Activated CD8-positive, alpha-beta memory T cell treated with anti-CD3 and anti-CD28 coated beads, Interleukin-2, amount 50 U/mL, for 4 hours (primary cell): ENCODE measurements around the gene CFAP44.
"Not testable (repeated sequence)": the region's sequence is repeated elsewhere in the genome, so short reads cannot be mapped to it uniquely, and the experiment has no call there.

ENCODE experiments used
- DNase-seq: peaks from one replicate; pipeline ENCODE4 v3.0.0-alpha.2; 2020

Gene CFAP44, protein sequence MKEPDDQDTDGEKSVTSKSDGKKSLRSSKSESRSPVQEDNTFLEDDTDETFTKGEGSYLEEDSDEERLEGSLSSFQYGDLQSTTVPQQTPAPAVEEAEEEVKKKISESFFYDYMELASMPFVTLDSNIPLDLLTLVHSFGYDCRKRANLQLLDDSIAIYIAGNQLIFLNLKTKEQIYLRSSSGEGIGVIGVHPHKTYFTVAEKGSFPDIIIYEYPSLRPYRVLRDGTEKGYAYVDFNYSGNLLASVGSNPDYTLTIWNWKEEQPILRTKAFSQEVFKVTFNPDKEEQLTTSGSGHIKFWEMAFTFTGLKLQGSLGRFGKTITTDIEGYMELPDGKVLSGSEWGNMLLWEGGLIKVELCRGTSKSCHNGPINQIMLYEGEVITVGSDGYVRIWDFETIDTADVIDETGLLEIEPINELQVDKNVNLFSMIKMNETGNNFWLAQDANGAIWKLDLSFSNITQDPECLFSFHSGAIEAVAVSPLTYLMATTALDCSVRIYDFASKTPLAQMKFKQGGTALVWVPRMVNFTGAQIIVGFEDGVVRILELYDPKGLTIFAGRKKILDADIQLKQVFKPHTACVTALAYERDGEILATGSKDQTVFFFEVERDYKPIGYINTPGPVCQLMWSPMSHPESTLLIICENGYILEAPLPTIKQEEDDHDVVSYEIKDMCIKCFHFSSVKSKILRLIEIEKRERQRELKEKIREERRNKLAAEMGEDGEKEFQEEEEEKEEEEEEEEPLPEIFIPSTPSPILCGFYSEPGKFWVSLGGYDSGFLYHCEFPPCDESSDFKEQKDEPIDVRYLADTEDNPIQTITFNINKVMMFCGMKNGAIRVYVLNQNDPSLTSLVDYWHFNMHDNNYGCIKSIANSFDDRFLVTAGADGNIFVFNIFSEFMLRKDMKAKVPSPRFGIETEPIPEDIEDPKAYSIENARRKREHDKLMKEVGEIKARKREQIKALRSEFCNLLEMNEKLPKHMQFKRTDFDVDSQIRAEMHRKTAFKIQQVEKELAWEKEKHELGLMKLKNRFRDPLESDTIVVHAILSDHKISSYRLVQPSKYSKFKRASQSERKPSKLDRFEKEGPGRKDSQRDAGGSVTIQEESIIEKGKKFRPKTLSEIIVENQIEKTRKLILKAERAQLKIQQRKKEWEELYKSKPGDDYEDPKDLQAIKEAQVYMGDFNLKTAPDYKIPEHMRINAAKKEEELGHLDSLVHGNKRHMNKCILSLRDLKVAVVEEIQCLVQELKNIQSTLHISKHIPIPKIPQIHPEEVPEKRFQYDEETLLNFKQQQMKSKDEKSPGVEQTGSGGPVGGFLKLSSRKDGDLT (N-terminal part only)

DNA sequence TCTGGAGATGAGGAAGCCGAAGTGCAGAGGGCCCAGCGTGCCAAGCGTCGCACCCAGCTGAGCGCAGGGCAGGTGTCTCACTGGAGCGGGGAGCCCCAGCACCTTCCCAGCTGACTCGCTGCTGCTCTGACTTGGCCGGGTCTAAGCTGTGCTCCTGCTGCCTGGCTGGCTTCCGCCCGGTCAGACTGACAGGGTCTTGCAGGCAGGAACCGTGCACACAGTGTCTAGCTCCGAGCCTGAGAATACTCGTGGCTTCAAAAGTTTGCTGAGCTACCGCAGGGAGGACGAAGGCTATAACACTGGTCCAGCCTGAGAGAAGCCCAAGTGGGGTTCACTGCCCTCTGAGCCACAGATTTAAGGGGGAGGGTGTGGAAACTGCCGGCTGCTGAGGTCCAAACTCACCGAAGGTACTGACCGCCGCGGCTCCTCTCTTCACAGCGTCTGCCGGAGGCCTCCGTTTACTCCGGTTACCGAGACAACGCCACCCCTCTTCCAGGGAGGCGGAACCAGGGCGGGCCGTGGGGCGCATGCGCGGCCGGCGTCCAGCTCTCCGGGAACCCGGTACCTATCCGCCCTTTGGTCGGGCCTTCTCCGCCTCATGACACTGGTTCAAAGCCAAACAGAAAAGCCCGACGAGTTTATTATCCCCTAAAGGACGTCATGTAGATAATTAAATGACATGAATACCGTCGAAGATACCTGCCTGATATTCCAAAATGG, at the start of gene CFAP44:
CFAP44 (minus strand) TSS at position 443 of the 720 bp plus-strand sequence. CDS start 7,829 bp downstream, outside the sequence.
- DNase-seq, result peak; percentile 61

DNA sequence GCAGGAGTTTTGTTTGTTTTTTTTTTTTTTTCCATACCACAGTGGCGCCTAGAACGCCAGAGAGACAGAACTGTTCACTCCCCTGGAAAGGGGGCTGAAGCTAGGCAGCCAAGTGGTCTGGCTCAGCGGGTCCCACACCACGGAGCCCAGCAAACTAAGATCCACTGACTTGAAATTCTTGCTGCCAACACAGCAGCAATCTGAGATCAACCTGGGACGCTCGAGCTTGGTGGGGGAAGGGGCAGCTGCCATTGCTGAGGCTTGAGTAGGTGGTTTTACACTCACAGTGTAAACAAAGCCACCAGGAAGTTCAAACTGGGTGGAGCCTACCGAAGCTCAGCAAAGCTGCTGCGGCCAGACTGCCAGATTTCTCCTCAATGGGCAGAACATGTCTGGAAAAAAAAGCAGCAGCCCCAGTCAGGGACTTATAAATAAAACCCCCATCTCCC, 43.9 kb upstream of the CFAP44 start:
- peak; percentile 16 for DNase-seq

- no peak for DNase-seq
Observed at GRCh38 chr3:113468539-113468938, 27.2 kb upstream of the CFAP44 start.

DNA sequence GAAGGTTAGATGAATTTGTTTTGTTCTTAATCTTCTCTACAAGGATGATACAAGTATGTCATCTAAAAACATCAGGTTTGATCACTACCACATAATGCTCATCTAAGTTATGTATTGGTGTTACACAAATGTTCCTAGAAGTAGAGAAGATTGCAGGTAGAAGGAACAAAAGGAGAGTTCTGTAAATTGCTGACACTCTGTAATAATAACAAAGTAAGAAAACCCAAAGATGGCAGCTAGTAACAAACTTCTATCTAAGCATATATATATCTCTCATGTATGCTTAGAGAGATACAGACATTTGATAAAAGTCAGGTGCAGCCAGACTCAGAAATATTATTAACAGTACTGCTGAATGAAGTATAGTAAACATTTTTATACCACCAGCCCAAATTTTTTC, 20.2 kb upstream of the CFAP44 start:
- DNase-seq, result no peak

DNA sequence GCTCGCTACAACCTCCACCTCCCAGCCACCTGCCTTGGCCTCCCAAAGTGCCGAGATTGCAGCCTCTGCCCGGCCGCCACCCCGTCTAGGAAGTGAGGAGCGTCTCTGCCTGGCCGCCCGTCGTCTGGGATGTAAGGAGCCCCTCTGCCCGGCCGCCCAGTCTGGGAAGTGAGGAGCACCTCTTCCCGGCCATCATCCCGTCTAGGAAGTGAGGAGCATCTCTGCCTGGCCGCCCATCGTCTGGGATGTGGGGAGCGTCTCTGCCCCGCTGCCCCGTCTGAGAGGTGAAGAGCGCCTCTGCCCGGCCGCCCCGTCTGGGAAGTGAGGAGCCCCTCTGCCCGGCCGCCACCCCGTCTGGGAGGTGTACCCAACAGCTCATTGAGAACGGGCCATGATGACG, 17.3 kb upstream of the CFAP44 start:
- DNase-seq, result not testable (repeated sequence)

- DNase-seq, result no peak
Observed at GRCh38 chr3:113455446-113455845, 14.2 kb upstream of the CFAP44 start.

GRCh38 chr3:113454630-113455029, 13.3 kb upstream of the CFAP44 start:
- DNase-seq, result no peak

DNA sequence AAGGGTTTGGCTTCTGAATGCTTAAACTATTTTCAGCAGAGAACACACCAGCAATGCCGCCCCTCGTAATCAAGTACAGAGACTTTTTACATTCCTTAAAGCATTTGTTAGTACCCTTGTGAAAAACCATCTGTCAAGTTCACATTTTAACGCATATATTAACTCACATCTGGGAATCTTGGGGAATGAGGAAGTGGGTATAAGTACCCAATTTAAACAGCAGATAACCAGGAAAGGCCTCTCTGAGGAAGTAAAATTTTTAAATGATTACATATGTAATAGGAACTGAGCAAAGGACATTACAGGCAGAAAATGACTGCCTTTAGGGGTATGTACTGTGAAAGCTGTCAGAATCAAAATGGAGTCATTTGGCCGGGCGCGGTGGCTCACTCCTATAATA, 12.8 kb upstream of the CFAP44 start:
- no peak for DNase-seq

DNA sequence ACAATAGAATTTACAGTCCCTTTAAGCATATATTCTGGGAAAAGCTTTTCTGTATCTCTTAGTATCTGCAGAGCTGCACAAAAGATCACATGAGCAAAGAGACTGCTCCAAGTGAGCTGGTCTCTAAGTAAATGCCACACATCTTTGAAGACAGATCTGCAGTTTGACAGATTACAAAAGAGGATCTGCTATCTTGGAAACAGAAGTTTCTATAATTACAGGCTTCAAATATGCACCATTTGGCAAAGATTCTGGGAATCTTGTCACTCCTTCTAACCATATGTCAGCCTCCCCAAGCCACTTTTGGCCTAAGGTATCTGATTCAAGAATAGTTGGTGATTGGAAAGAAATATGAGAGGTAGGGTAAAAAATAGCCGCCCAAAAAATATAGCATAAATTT, 9.6 kb upstream of the CFAP44 start:
- no peak for DNase-seq

DNA sequence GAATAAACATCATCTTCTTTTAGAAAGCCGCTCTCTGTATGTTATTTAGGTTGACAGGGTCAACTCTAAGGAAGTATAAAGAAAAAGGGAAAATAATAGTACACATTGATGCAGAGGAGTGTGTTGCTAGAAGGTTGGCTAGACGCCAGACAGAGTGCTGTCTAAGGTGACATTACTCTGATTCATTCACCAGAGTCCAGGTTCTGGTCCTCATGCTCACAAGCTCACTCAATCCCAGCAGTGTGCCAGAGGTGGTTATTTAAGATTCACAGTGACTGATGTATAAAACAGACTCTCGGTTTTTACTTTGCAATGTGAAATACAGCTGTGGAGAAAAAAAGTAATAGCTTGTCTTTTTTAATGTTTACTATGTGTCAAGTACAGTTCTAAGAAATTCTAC, 1.7 kb downstream of the CFAP44 start:
- no peak for DNase-seq

DNA sequence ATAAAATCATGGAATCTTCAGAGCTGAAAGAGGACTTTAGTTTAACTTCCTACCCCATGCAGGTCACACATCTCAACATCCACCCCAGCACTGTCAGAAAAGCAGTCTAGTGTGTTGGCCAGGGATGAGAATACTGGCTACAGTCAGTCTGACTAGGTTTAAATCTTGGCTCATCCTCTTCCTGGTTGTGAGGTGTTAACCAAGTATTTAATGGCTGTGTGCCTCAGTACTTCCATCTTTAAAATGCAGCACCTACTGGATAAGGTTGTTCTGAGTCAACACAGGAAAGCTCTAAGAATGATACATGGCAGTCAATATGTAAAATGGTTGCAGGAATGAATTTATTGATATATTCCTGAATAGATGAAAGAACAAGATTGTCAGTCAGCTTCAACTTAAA, 3.1 kb downstream of the CFAP44 start:
- DNase-seq, result no peak

- DNase-seq, result no peak
Observed at GRCh38 chr3:113437411-113437810, 3.9 kb downstream of the CFAP44 start.

DNA sequence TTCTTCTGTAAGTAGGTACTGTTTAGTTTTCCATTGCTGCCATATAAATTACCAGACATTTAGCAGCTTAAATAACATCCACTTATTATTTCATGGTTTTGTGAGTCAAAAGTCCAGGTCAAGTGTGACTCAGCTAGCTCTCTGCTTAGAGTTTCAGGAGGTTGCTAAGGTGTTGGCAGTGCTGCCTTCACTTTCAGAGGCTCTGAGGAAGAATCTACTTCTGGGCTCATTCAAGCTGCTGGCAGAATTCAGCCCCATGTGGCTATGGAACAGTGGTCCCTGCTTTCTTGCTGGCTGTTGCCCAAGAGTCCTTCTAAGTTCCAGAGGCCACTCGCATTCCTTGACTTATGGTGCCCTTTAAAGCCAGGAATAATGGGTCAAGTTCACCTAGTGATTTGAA, 4.5 kb downstream of the CFAP44 start:
- DNase-seq, result no peak

DNA sequence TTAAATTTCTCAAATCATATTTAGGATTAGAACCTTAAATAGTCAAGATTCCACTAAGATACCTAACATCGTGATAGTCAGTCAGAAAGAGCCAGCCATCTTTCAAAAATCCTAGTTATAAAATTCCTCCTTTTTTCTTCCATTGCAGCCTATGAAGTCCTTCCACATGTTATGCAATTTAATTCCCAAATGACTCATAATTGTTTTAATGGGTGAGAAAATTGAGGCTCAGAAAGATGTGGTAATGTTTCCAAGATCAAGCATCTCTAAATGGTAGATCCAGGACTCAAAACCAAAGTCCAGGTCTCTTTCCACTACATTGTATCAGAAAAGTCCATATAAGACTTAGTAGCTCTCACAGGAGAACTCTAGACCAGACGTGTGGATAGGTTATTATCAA, 9.5 kb downstream of the CFAP44 start:
- no peak for DNase-seq

DNA sequence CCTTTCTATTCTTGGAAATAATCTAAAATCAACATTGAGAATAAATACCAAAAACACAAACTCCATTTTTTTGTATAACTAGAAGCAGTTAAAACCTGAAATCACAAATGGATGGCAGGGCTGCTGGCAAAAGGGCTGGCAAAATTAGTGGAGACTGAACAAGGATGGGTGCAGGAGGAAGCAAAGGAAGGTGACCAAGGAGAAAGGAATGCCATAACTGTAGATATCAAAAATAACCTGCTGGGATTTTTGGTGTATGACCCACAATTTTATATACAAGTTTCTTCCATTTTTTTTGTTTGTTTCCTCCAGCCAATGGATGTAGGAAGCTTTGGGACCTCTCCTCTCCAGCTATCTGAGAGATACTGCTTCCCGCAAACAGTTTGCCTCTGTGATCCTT, 12.7 kb downstream of the CFAP44 start:
- no peak for DNase-seq

DNA sequence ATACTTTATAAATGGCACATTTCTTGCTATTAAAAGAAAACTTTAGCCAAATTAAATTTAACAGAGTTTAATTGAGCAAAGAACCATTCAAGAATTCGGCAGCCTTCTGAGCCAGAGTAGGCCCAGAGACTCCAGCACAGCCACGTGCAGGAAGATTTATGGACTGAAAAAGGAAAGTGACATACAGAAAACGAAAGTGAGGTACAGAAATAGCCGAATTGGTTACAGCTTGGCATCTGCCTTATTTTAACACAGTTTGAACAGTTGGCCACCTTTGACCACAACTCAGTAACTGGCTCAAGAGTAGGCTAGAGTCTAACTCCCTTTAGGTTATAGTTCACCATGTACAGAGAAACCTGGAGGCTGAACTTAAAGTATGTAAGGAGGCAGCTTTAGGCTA, 17.6 kb downstream of the CFAP44 start:
- no peak for DNase-seq

DNA sequence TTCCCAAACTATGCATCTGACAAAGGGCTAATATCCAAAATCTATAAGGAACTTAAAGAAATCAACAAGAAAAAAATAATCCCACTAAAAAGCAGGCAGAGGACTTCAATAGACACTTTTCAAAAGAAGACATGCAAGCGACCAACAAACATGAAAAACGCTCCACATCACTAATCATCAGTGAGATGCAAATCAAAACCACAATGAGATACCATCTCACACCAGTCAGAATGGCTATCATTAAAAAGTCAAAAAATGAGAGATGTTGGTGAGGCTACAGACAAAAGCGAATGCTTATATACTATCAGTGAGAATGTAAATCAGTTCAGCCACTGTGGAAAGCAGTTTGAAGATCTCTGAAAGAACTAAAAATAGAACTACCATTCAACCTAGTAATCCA, 20.2 kb downstream of the CFAP44 start:
- DNase-seq, result no peak

GRCh38 chr3:113409676-113410075, 31.6 kb downstream of the CFAP44 start:
- no peak for DNase-seq

DNA sequence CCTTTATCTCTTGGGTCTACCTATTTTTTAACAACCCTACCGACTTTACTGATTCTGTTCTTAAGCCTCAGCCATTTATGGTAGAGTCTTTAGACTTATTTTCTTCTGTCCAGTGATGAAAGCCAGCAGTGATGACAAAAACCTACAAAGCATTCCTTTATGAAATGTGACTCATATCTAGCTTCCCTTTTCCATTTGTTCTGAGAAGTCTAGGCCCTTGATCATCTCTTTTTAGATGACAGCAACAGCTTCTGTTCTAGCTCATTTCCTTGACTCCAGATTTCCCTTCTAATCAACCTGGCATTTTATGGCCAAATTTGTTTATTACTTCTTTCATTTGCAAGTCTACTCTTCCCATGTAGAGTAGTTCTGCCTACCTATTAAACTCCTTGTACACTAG, 36.1 kb downstream of the CFAP44 start:
- DNase-seq, result no peak

DNA sequence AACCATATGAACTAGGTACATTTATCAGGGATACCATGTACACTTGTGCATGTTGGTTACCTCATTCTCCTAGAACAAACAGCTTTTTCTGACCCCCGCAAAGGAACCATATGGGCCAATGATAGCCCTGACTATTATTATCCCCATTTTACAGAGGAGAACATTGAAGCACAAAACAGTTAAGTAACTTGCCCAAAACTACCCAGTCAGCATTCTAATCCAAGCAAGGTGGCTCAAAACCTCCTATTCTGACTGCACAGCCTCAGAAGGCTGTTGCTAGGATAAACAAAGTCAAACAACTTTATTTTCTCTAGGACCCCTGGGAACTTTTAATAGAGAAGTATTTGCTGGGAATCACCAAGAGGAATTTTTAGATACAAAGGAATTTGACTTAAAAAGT, 36.7 kb downstream of the CFAP44 start:
- DNase-seq, result no peak
